Measurements from ENCODE around the gene GIMAP8.
A peak's percentile ranks its signal among the peaks of the same experiment; 100 is the strongest.
"Not testable (repeated sequence)": the region's sequence is repeated elsewhere in the genome, so short reads cannot be mapped to it uniquely, and the experiment has no call there.

GIMAP8 gene

GRCh38 chr7:150468241-150468640, 17.8 kb downstream of the GIMAP8 start:
- DNase-seq, result no peak

GRCh38 chr7:150471886-150472285, 21.5 kb downstream of the GIMAP8 start:
- DNase-seq, result no peak

- no peak for DNase-seq
These were observed 23.5 kb downstream of the GIMAP8 start for GRCh38 chr7:150473902-150474301.

- DNase-seq, result no peak
These were observed 25.9 kb downstream of the GIMAP8 start for GRCh38 chr7:150476285-150476684.

GRCh38 chr7:150476819-150477631, 26.6 kb downstream of the GIMAP8 start:
- no peak for DNase-seq

- no peak for DNase-seq
These were observed 28.7 kb downstream of the GIMAP8 start for GRCh38 chr7:150479023-150479716.

GRCh38 chr7:150481186-150481920, 30.9 kb downstream of the GIMAP8 start:
- no peak for DNase-seq

GRCh38 chr7:150481922-150482321, 31.5 kb downstream of the GIMAP8 start:
- no peak for DNase-seq

GRCh38 chr7:150483514-150483913, 33.1 kb downstream of the GIMAP8 start:
- DNase-seq, result peak; percentile 24 to 40

GRCh38 chr7:150484071-150484470, 33.6 kb downstream of the GIMAP8 start:
- DNase-seq, result not testable (repeated sequence)

- DNase-seq, result no peak
These were observed 37.2 kb downstream of the GIMAP8 start for GRCh38 chr7:150487625-150488024.

- no peak for DNase-seq
These were observed 39.4 kb downstream of the GIMAP8 start for GRCh38 chr7:150489782-150490181.

GRCh38 chr7:150493442-150493841, 43.0 kb downstream of the GIMAP8 start:
- not testable (repeated sequence) for DNase-seq

- DNase-seq, result no peak
These were observed 52.1 kb downstream of the GIMAP8 start for GRCh38 chr7:150502519-150502918.

GRCh38 chr7:150503155-150503554, 52.7 kb downstream of the GIMAP8 start:
- no peak for DNase-seq

- no peak for DNase-seq
These were observed 53.2 kb downstream of the GIMAP8 start for GRCh38 chr7:150503581-150503980.

GRCh38 chr7:150507947-150508602, 57.6 kb downstream of the GIMAP8 start:
- no peak for DNase-seq

- DNase-seq, result no peak
These were observed 60.6 kb downstream of the GIMAP8 start for GRCh38 chr7:150511048-150511447.

- DNase-seq, result no peak
These were observed 63.3 kb downstream of the GIMAP8 start for GRCh38 chr7:150513758-150514157.

GRCh38 chr7:150514748-150515222, 64.4 kb downstream of the GIMAP8 start, which contains the start of gene GIMAP7:
TSS of gene GIMAP7 (plus strand) at chr7:150514872. CDS start at chr7:150519975, 5,103 bp downstream.
- no peak for DNase-seq

- DNase-seq, result no peak
These were observed 65.1 kb downstream of the GIMAP8 start for GRCh38 chr7:150515248-150516147.
